Fibroblast of peridontal ligament (primary cell): ENCODE data around the gene SENP5.
"Not testable (repeated sequence)": the region's sequence is repeated elsewhere in the genome, so short reads cannot be mapped to it uniquely, and the experiment has no call there.

Source experiments
- DNase-seq: peaks from one replicate; pipeline ENCODE4 v3.0.0-alpha.2; 2010; ENCODE audit errors: extremely low read depth

Gene SENP5

GRCh38 chr3:196942915-196943277 lies 75.2 kb downstream of the SENP5 start:
- no peak for DNase-seq

- DNase-seq: not testable (repeated sequence)
Measured at GRCh38 chr3:196944037-196944790, 76.5 kb downstream of the SENP5 start.

- DNase-seq: no peak
Measured at GRCh38 chr3:196947136-196947859, 79.6 kb downstream of the SENP5 start.

GRCh38 chr3:196947860-196948441 lies 80.2 kb downstream of the SENP5 start:
- no peak for DNase-seq

GRCh38 chr3:196948442-196949284 lies 80.9 kb downstream of the SENP5 start:
- no peak for DNase-seq

GRCh38 chr3:196949285-196949619 lies 81.5 kb downstream of the SENP5 start:
- no peak for DNase-seq

- DNase-seq: no peak
Measured at GRCh38 chr3:196949750-196950149, 82.0 kb downstream of the SENP5 start.

- DNase-seq: no peak
Measured at GRCh38 chr3:196951371-196951770, 83.7 kb downstream of the SENP5 start.

GRCh38 chr3:196954832-196955231 lies 87.1 kb downstream of the SENP5 start:
- no peak for DNase-seq

GRCh38 chr3:196962108-196962929 lies 94.6 kb downstream of the SENP5 start:
- DNase-seq: no peak

- DNase-seq: no peak
Measured at GRCh38 chr3:196962930-196963630, 95.4 kb downstream of the SENP5 start.

- DNase-seq: no peak
Measured at GRCh38 chr3:196963631-196963953, 95.9 kb downstream of the SENP5 start.

GRCh38 chr3:196965112-196965803 lies 97.5 kb downstream of the SENP5 start:
- no peak for DNase-seq

GRCh38 chr3:196965804-196966173 lies 98.1 kb downstream of the SENP5 start:
- no peak for DNase-seq

GRCh38 chr3:196966526-196967401 lies 99.0 kb downstream of the SENP5 start:
- no peak for DNase-seq

- DNase-seq: no peak
Measured at GRCh38 chr3:196967412-196968232, 99.9 kb downstream of the SENP5 start.

GRCh38 chr3:196968233-196969133 lies 100.8 kb downstream of the SENP5 start, which contains the start of gene PIGZ:
Gene PIGZ (minus strand): TSS chr3:196968833. CDS start chr3:196952031, 16,802 bp downstream.
- no peak for DNase-seq
